NCI-H128 (cell line): Measurements from ENCODE around the gene RIMOC1.

Source experiments
- DNase-seq: peaks from one replicate; lab custom pipeline; 2025; ENCODE audit not compliant: unreplicated experiment; lab: John Stamatoyannopoulos, UW

The RIMOC1 gene, protein sequence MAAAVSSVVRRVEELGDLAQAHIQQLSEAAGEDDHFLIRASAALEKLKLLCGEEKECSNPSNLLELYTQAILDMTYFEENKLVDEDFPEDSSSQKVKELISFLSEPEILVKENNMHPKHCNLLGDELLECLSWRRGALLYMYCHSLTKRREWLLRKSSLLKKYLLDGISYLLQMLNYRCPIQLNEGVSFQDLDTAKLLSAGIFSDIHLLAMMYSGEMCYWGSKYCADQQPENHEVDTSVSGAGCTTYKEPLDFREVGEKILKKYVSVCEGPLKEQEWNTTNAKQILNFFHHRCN

DNA sequence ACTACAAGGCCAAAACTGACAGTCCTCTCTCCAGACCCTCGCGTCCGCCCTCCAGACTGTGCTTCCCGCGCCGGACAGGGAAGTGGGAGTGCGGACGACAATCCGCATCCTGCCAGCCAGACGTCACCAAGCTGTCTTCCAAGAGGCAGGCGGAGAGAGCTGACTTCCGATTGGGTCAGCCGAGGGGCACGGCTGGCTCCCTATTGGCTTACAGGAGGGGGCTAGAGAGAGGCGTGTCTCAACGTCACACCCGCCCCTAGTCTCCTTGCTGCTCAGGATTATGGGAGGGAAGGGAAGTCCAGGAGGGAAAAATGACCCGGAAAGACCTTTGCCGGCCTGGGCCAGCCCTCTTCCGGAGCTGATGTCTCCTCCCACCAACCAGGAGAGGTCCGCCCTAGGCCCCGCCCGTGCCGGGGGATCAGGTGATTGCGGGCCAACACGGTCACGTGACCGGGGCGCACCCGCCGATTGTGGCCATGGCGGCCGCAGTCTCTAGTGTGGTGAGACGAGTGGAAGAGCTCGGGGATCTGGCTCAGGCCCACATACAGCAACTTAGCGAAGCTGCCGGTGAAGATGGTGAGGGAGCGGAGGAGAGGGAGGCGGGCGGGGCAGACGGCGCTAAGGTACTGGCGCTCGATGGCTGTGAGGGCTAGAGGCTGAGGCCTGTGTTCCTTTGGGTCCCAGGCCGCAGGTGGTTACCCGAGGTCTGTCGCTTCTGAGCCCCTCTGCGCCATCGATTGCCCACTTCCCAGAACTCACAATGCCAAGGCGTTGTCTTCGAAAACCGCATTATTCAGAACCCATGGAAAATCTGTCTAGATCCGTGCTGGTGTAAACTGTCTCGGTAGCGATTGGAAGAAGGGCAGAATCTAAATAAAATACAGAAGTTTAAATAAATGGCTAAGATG is at the start of gene RIMOC1:
Gene RIMOC1, plus strand, starts transcription at position 453 of the 908 bp plus-strand sequence. Its CDS starts 24 bp downstream, at position 477.
- peak; percentile 98 for DNase-seq

DNA sequence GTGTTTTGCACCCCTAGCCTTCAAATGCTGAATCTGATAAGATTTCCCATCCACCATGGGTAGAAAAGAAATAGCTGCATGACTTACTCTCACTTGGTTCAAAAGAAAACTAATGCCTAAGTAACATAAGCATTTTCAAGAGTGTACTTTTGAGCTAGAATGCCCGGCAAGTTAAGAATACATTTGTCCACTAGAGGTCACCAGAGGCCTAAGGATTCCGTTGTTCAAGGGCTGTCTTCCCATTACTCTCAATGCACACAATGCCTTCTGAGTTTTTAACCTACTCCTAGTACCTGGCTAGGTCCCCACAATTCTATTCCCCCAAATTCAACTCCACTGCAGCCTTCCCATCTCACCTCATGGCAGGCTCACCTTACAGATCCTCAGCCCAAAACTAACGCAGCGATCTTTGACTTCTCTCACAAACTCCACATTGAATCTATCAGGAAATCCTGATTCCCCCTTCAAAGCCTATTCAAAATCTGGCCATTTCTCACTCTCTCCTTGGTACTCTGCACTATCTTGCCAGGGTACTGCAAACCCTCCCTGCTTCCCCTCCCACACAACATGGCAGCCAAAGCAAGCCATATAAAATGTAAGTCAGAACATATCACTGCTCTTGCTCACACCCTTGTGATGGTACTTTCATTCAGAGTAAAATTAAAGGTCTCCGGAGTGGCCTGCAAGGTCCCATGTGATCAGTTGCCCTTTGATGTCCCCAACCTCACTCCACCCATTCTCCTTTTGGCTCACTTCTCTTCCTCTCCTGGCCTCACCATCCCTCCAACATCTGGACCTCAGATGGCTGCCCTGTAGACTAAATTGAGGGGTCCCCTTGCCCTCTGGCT is 47.3 kb upstream of the RIMOC1 start:
- peak; percentile 81 for DNase-seq

DNA sequence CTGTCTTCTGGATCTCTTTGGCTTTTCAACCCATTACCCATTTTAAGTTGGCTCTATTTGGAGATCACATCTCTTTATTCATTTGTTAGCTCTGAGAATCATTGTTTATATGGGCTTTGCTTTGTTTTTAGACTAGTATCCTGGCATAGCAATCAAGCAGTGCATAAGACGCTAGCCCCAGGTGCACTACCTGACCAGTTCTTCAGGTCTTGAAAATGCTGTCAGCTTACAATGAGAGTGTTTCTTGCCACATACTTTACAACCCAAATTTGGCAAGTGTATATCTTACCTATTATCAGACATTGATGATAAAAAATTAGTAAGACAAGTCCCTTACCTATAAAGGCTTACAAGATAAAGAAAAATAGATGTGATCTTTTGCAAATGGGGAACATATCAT is 46.2 kb upstream of the RIMOC1 start:
- no peak for DNase-seq

DNA sequence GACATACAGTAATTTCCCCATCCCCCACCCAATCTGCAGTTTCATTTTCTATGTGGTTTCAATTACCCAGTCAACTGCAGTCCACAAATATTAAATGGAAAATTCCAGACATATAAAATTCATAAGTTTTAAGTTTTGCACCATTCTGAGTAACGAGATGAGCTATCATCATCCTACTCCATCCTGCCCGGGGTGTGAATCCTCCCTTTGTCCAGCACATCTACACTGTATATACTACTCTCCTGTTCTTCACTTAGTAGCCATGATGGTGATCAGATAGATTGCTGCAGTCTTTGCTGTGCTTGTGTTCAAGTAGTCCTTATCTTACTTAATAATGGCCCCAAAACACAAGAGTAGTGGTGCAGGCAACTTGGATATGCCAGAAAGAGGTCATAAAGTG is 45.3 kb upstream of the RIMOC1 start:
- no peak for DNase-seq

DNA sequence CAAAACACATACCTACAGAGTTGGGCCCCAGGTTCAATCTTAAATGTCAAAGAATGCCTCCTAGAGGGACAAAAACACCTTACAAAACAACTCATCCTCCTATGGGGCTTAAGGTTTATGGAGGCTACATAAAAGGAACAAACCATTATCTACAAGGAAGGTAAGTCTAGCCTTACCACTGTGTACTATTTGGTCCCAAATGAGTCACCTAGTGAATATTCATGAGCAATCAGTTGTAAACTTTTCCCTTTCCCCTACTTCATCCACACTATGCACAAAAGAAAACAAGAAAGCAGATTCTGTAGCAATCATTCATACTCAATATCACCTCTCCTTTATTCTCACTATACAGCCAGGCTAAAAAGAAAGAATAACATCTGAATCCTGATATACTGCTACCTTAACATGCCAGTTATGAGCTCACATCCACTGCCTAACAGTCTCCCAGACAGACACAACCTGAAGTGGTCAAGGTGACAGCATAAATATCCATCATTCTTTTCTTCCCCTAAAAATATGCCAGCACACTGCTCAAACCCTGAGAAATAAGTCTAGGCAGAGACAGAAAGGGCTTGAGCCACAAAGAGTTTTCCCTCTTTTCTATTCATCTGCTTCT is 40.2 kb upstream of the RIMOC1 start:
- no peak for DNase-seq

DNA sequence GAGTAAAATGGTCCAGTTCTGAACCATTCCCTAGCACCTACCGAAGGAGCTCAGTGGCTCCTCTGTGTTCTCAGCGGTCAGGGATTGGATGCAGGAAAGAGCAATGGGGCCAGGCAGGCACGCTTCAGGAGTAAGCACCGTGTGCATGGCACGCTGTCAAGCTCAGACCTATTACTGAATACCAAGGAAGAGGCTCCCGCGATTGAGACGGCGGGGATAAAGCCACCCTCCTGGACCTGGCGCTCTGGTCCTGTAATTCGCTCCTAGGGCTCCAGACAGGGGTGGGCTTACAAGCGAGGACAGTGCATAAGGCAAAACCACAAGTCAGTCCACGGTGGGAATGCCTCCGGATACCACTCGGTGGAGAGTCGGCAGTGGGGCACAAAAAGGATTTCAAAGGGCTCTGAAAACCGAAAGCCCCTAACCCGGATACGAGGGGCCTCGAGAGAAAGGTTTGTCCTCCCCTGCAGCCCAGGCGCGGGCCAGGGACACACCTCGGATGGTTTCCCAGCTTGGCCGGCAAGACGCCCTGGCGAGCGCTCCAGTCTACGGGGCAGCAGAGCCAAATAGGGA is 34.9 kb upstream of the RIMOC1 start:
- no peak for DNase-seq

DNA sequence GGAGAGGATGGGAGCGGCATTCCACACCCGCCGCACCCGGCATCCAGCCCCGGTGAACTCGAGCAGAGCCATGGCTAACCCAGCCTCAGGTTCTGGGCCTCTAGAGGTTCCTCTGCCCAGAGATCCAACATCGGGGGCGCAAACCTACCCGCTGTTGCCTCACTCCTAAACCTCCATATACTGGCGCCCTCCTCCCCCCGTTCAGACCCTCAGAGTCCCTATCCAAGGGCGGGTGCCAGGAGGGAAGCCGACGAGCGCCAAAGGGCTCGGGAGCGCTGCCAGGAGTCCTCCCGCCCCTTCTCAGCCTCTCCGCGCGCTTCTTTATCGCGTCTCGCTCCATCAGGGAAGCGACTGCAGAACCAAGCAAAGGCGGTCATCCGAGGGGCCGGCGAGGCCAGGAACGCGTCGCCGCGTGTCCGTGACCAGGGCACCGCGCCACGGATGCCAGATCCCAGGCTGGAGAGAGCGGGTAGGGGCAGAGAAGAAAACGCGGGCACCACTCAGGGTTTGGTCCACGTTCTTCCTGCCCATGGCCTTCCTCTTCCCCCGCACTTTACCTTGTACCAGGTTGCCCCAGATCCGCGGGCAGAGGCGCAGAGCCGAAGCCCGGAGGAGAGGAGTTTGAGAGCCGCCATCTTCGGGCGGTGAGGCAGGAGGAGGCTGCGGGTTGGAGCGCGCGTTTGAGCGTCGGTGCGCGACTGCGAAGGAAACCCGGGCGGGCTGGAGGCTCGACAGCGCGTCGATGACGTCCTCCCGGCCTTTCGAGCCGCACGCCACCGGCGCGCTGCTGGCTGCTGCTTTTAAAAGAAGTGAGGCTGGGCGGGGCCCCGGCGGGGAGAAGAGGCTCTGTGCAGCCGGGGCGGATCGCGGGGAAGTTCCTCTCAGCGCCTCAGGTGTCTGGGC is 34.2 kb upstream of the RIMOC1 start, which contains the start of gene OXCT1:
Gene OXCT1, minus strand, starts transcription at position 702 of the 903 bp plus-strand sequence. Its CDS starts 67 bp downstream, at position 635.
- peak; percentile 84 for DNase-seq

DNA sequence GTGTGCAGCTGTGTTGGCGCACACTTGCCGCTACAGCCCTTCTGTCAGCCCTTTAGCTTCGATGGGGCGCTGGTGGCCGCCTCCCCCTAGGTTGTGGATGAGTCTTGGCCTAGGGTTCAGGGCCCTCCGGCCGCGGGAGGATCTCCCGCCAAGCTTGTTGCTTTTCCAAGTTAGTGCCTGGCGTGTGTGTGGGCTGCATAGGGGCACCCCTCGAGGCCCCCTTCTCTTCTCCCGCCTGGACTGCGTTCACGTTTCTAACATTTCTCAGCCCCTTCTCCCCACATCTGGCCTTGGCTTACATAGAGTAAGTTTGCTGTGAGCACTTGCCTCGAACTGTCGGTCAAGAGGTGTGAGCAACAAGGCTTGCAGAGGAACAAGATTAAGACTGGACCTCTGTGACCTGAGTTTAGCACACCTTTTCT is 33.5 kb upstream of the RIMOC1 start:
- no peak for DNase-seq

DNA sequence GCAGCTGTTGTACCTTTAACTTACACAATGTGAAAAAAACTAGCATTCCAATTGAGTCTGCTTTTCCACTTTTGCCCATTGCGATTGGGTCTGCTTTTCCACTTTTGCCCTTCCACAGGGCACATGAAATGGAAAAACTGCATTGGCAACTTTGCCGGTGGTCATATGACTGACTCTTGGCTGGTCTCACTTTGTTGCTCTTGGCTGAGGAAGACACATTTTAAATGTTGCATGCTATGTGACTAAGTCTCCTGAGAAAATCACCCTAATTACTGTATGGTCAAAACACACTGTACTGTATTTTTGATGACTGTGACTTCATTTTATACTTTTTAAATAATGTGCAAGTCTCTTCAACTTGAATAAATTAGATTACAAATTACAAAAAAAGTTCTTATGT is 32.3 kb upstream of the RIMOC1 start:
- no peak for DNase-seq

DNA sequence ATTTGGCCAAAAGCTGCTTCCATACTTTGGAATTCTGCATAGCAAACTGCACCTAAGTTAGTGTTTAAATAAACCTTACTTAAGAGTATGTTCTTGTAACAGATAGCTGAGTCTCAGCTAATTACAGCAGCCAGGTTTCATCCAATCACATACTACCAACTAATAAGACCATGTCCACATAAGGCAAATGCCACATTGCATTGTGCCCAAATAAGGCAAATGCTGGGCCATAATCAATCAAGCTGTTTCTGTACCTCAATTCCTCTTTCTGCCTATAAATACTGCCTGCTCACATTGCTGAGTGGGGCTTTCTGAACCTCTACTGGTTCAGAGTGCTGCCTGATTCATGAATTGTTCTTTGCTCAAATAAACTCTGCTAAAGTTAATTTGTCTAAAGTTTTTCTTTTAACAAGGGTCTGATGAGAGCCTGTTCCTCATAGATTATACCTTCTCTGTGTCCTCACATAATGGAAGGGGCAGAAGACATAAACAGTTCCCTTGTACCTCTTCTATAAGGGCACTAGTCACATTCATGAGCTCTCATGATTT is 29.6 kb upstream of the RIMOC1 start:
- DNase-seq, result no peak

DNA sequence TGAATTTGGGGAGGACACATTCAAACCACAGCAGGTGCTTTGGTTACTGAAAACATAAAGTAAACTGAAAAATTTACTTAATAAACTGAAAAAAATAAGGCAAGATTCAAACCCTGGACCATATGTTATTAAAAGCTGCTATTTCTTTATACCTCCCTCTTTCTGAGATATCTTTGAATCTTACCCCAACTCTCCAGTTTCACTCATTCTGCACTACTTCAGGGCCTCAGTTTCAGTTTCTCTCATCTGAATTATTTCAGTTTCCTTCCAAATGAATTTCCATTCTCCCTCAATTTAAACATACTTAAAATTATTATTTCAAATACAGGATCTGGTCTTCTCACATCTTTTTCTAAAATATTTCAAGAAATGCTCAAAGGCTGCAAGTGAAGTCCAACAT is 29.0 kb upstream of the RIMOC1 start:
- no peak for DNase-seq

DNA sequence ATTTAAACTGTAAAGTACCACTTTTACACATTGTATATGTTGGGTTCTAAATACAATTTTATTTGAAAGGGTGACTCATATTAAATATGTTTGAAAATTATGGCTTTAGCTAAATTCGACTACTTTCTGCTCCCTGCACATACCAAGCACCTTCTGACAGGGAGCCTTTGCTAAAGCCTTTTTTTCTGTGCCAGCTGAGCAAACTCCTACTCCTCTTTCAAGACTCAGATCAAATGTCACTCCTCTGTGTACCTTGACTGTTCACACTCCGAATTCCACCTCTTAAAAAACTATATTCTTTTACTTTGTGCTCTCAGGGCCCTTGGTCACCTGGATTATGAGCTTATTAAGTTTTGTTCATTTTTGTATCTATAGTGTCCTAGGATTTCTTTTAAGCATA is 27.5 kb upstream of the RIMOC1 start:
- DNase-seq, result no peak

DNA sequence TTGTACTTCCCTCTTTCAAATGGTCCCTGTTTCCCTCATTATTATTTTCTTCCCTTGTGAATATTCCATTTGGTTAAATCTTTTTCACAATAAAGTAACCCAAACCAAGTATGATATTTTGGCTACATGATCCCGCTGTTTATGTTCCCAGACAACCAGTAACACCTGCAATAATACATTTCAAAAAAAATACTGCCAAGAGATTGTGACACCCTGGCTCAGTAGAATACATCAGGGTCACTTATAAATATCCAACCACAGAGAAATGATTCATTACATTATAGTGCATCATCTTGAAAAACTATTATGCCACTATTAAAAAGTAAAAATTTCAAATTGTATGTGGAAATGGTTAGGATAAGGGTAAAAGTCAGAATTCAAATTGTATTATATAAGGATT is 26.7 kb upstream of the RIMOC1 start:
- DNase-seq, result no peak

DNA sequence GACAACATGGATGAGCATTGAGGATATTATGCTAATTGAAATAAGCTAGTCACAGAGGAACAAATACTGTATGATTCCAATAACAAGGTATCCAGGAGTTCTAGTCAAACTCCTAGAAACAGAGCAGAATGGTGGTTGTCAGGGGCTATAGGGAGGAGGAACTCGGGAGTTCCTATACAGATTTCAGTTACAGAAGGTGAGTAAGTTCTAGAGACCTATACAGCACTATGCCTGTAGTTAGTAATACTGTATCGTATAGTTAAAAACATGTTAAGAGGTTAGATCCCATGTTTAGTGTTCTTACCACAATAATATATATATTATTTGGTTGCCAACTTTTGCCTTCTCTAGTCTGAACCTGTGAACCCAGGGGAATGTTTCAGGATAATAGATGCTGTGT is 26.0 kb upstream of the RIMOC1 start:
- no peak for DNase-seq

DNA sequence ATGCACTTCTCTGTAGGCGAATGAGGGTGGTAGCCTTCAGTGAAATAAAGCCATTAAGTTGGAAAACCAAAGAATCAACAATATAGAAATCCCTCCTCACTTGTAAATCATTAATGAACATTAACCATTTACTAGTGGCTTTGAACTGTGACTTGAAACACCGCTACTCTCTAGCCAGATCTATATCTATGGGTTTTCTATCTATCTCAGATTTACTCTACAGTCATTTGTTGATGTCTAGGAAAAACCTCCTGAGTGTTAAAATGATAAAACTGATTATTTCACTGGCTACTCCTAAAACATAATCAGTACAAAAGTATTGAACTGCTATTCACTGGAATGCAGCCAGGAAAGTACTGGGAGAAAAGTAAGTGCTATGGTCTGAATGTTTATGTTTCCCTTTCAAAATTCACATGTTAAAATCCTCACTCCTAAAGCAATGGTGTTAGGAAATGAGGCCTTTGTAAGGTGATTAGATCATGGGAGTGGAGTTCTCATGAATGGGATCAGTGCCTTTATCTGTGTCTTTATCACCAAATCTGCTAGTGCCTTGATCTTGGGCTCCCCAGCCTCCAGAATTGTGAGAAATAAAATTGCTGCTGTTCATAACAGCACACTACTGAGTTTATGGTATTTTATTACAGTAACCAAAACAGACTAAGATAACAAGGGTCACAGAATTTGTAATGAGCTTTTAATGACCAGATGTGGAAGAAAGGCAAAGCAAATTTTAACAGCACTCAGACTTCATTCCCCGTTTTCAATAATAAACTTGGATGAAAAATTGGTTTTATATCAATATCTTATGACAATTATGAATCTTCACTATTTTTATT is 25.3 kb upstream of the RIMOC1 start:
- DNase-seq, result no peak

DNA sequence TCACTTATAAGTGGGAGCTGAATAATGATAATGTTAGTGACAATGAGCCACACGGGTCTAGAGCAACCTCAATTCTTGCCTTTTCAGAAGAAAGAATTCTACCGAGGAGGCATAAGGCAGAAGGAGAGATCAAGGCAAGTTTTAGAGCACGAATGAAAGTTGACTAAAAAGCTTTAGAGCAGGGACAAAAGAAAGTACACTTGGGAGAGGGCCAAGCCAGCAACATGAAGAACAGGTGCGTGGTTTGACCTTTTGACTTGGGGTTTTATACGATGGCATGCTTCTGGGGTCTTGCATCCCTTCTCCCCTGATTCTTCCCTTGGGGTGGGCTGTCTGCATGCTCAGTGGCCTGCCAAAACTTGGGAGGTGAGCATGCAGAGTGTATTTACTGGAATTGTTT is 21.4 kb upstream of the RIMOC1 start:
- no peak for DNase-seq

DNA sequence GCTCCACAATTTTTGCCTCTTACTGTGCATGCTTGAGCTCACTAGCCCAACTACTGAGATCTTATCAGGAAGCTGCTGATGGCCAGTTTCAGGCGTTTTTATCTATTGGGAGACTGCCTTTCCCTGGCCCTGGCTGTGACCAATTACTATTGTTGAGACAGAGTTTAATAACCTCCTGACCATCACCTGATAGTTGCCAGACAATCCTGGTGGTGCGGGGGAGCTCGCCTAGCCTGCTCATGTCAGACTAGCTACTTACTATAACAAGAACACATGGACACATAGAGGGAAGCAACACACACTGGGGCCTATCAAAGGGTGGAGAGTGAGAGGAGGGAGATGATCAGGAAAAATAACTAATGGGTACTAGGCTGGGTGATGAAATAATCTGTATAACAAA is 20.9 kb upstream of the RIMOC1 start:
- no peak for DNase-seq

DNA sequence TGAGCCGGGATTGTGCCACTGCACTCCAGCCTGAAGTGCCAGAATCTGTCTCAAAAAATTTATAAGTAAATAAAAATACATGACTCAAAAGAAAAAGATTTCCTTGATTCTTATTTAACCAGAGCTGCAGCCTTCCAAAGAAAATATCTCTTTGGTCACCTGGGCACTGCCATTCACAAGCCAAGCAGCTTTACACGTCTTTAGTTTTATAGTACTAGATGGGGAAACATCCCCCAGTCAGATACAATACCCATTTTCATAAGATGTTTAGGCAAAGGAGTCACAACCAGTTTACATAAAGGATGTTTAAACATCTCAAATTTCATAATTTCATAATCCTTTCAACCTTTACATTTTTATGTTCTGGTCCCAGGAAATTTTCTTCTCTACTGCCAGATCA is 20.2 kb upstream of the RIMOC1 start:
- DNase-seq, result no peak
